Measurements from ENCODE around the gene GTPBP1.

GTPBP1 gene

GRCh38 chr22:38727530-38728451 lies 22.0 kb downstream of the GTPBP1 start:
- DNase-seq: no peak

GRCh38 chr22:38728871-38729796 lies 23.4 kb downstream of the GTPBP1 start:
- DNase-seq: no peak

GRCh38 chr22:38729946-38730345 lies 24.2 kb downstream of the GTPBP1 start:
- DNase-seq: no peak

- DNase-seq: no peak
Measured at GRCh38 chr22:38730411-38730871, 24.7 kb downstream of the GTPBP1 start.

- no peak for DNase-seq
Measured at GRCh38 chr22:38731703-38732161, 26.0 kb downstream of the GTPBP1 start.

- no peak for DNase-seq
Measured at GRCh38 chr22:38732251-38732815, 26.6 kb downstream of the GTPBP1 start.

- DNase-seq: peak; percentile 63
Measured at GRCh38 chr22:38733329-38733723, 27.6 kb downstream of the GTPBP1 start.

- DNase-seq: no peak
Measured at GRCh38 chr22:38733724-38734381, 28.1 kb downstream of the GTPBP1 start.

GRCh38 chr22:38734421-38735100 lies 28.8 kb downstream of the GTPBP1 start:
- peak; percentile 28 for DNase-seq

GRCh38 chr22:38735126-38735464 lies 29.4 kb downstream of the GTPBP1 start:
- DNase-seq: no peak

- DNase-seq: peak; percentile 30
Measured at GRCh38 chr22:38735465-38736256, 29.9 kb downstream of the GTPBP1 start.

GRCh38 chr22:38736257-38736570 lies 30.5 kb downstream of the GTPBP1 start:
- DNase-seq: no peak

- no peak for DNase-seq
Measured at GRCh38 chr22:38737302-38738060, 31.7 kb downstream of the GTPBP1 start.

- DNase-seq: no peak
Measured at GRCh38 chr22:38738475-38739070, 32.8 kb downstream of the GTPBP1 start.

- no peak for DNase-seq
Measured at GRCh38 chr22:38739300-38740055, 33.7 kb downstream of the GTPBP1 start.

- no peak for DNase-seq
Measured at GRCh38 chr22:38740116-38740723, 34.5 kb downstream of the GTPBP1 start.

- no peak for DNase-seq
Measured at GRCh38 chr22:38740754-38741153, 35.0 kb downstream of the GTPBP1 start.

- no peak for DNase-seq
Measured at GRCh38 chr22:38741166-38741565, 35.4 kb downstream of the GTPBP1 start.

- no peak for DNase-seq
Measured at GRCh38 chr22:38741576-38741975, 35.8 kb downstream of the GTPBP1 start.

Data from CD4-positive, alpha-beta T cell treated with Interleukin-17A for 1 hour (primary cell).